Fibroblast of mammary gland (primary cell): ENCODE results near the gene CTNNA3.

Source experiments
- DNase-seq: peaks from one replicate; pipeline ENCODE4 v3.0.0-alpha.2; 2010; ENCODE audit warnings: low read depth
- H3K4me3 ChIP-seq: 2 replicates; pipeline ENCODE4 v1.5.1; 2011; ENCODE audit warnings: low read depth, mild to moderate bottlenecking, low read length, moderate library complexity; ENCODE audit not compliant: control insufficient read depth
- CTCF ChIP-seq: conservative IDR thresholded peaks from 2 replicates; pipeline ENCODE4 v1.5.1; 2011; ENCODE audit warnings: low read depth, low read length, inconsistent platforms; ENCODE audit not compliant: control insufficient read depth, insufficient read depth

CTNNA3 gene

GRCh38 chr10:66222462-66223046, 1473.4 kb downstream of the CTNNA3 start:
- no peak overlapping the region for H3K4me3 ChIP-seq
- no peak for TF ChIP-seq CTCF
- no peak for DNase-seq

- no peak overlapping the region for H3K4me3 ChIP-seq
- DNase-seq = no peak
- TF ChIP-seq CTCF = no peak
Observed at GRCh38 chr10:66218981-66219587, 1476.9 kb downstream of the CTNNA3 start.

- no peak for TF ChIP-seq CTCF
- no peak overlapping the region for H3K4me3 ChIP-seq
- DNase-seq = no peak
Observed at GRCh38 chr10:66218289-66218688, 1477.7 kb downstream of the CTNNA3 start.

- TF ChIP-seq CTCF = no peak
- DNase-seq = no peak
- H3K4me3 ChIP-seq = no peak overlapping the region
Observed at GRCh38 chr10:66215920-66216319, 1480.1 kb downstream of the CTNNA3 start.

- DNase-seq = peak; percentile 9
- H3K4me3 ChIP-seq = no peak overlapping the region
- TF ChIP-seq CTCF = no peak
Observed at GRCh38 chr10:66214721-66215404, 1481.1 kb downstream of the CTNNA3 start.

GRCh38 chr10:66209025-66209424, 1487.0 kb downstream of the CTNNA3 start:
- DNase-seq = no peak
- TF ChIP-seq CTCF = no peak
- no peak overlapping the region for H3K4me3 ChIP-seq
